BJ (cell line): ENCODE measurements around the gene PTCHD1. TPM values are rescaled to one million over a fixed set of nuclear protein-coding genes. Genes with fewer than 3 reads are reported as not detected.

Experiments used
- CTCF ChIA-PET: fragments of 350-600 bp; formaldehyde crosslinking; extraction: SDS; loops from one replicate; lab custom pipeline; 2021; ENCODE audit warnings: antibody characterized with exemption, inconsistent platforms; lab: Yijun Ruan, JAX
- POLR2A ChIA-PET: fragments of 300-600 bp; sonication (Branson Sonifier 250); formaldehyde crosslinking; extraction: SDS; loops from one replicate; lab custom pipeline; 2021; ENCODE audit warnings: antibody characterized with exemption; lab: Charles Lee
- DNase-seq: peaks from one replicate; pipeline ENCODE4 v3.0.0-alpha.2; 2011; ENCODE audit warnings: low read depth
- H3K27me3 ChIP-seq: 2 replicates; pipeline ENCODE4 v1.6.0; 2011; ENCODE audit warnings: low read length; ENCODE audit not compliant: control insufficient read depth, insufficient read depth
- H3K36me3 ChIP-seq: 2 replicates; pipeline ENCODE4 v1.5.1; 2011; ENCODE audit warnings: low read length; ENCODE audit not compliant: control insufficient read depth, insufficient read depth
- H3K4me3 ChIP-seq: 2 replicates; pipeline ENCODE4 v1.5.1; 2011; ENCODE audit warnings: low read depth, mild to moderate bottlenecking, control low read depth, low read length
- polyA plus RNA-seq: library from polyadenylated mRNA; depleted of rRNA; stranded (reverse); fragments of >200 nt; gene quantifications from 2 replicates; pipeline ENCODE4 v1.2.3, GENCODE V29; 2011
- TF ChIP-seq, protein P1 (sequence below): IDR thresholded peaks from 2 replicates; pipeline ENCODE4 v1.5.1; 2011; ENCODE audit warnings: low read depth, mild to moderate bottlenecking, control low read depth, inconsistent platforms, low read length, moderate library complexity; ENCODE audit not compliant: insufficient read depth

Gene PTCHD1
- polyA plus RNA-seq, 1 experiment = not detected

DNA sequence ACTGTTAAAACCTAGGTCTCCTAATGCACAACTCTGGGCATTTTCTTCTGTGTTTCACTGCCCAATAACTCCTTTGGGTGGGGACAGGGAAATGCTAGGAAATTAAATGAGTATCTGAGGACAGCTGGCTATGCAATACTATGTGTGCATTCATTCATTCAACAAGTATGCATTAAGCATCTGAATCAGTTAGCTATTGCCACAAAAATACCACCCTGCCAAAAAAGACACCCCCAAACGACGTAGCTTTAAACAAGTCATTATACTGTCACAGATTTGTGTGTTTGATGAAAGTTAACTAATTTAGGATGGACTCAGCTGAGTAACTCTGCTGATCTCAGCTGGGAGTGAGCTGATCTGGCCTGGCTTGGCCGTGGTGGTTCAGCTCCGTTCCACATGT lies 29.8 kb upstream of the PTCHD1 start:
- Histone ChIP-seq H3K27me3 (no peaks in the 10 kb centered on the region), H3K36me3 (no peaks in the 10 kb centered on the region), H3K4me3 (no peak overlapping the region)
- ChIA-PET POLR2A (no interaction called here), CTCF (no interaction called here)
- no peak for DNase-seq
- TF ChIP-seq, protein P1, sequence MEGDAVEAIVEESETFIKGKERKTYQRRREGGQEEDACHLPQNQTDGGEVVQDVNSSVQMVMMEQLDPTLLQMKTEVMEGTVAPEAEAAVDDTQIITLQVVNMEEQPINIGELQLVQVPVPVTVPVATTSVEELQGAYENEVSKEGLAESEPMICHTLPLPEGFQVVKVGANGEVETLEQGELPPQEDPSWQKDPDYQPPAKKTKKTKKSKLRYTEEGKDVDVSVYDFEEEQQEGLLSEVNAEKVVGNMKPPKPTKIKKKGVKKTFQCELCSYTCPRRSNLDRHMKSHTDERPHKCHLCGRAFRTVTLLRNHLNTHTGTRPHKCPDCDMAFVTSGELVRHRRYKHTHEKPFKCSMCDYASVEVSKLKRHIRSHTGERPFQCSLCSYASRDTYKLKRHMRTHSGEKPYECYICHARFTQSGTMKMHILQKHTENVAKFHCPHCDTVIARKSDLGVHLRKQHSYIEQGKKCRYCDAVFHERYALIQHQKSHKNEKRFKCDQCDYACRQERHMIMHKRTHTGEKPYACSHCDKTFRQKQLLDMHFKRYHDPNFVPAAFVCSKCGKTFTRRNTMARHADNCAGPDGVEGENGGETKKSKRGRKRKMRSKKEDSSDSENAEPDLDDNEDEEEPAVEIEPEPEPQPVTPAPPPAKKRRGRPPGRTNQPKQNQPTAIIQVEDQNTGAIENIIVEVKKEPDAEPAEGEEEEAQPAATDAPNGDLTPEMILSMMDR = no peak

- no peak for DNase-seq
- ChIA-PET CTCF (no interaction called here), POLR2A (no interaction called here)
- H3K27me3 ChIP-seq = no peaks in the 10 kb centered on the region
- no peaks in the 10 kb centered on the region for H3K36me3 ChIP-seq
- no peak overlapping the region for H3K4me3 ChIP-seq
- TF ChIP-seq, protein P1 = no peak
Measured at GRCh38 chrX:23311731-23312130, 22.9 kb upstream of the PTCHD1 start.

GRCh38 chrX:23312136-23312535 lies 22.5 kb upstream of the PTCHD1 start:
- H3K36me3 ChIP-seq = no peaks in the 10 kb centered on the region
- no peaks in the 10 kb centered on the region for H3K27me3 ChIP-seq
- TF ChIP-seq, protein P1 = no peak
- no peak overlapping the region for H3K4me3 ChIP-seq
- CTCF ChIA-PET = no interaction called here
- no peak for DNase-seq
- POLR2A ChIA-PET = no interaction called here

GRCh38 chrX:23317799-23318724 lies 16.6 kb upstream of the PTCHD1 start:
- no peaks in the 10 kb centered on the region for H3K36me3 ChIP-seq
- no peak for DNase-seq
- H3K27me3 ChIP-seq = no peaks in the 10 kb centered on the region
- no peak overlapping the region for H3K4me3 ChIP-seq
- ChIA-PET CTCF (interaction anchor here (0.6 to 1.6 kb wide), 7 partner anchors 11 to 1333 kb away, joined by 3 to 7 read pairs (median 4); no protein-coding TSS in a partner anchor), POLR2A (no interaction called here)
- TF ChIP-seq, protein P1 = peak; percentile 67

DNA sequence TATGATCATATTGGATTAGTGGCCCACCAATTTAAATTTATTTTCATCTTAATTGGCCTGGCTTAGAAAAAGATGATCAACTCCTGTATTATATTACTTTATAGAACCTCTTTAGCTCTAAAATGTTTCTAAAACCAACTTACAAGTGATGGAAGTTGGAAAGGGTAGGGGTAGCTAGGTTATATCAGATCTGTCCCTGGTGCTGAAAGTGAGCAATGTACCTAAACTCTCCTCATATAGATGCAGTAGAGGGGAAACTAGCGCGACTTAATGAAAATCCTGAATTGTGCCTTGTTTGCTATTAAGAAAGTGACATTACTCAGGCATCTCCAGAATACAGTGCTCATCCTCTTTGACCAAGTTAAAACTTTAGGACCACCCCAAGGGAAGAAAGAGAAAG lies 7.5 kb upstream of the PTCHD1 start:
- Histone ChIP-seq H3K4me3 (no peak overlapping the region), H3K27me3 (peaks cover 3% of the 10 kb centered on the region), H3K36me3 (no peaks in the 10 kb centered on the region)
- DNase-seq = no peak
- ChIA-PET POLR2A (no interaction called here), CTCF (no interaction called here)
- TF ChIP-seq, protein P1 = no peak
